Measurements from ENCODE around the gene CCDC159.

GRCh38 chr19:11373166-11373884 lies 27.0 kb downstream of the CCDC159 start:
- TF ChIP-seq CTCF (IDR thresholded peaks at IDR 0.05) = no peak
- TF ChIP-seq POLR2A (IDR thresholded peaks at IDR 0.05) = no peak
